Measurements from ENCODE around the gene SCAP.

Gene SCAP

GRCh38 chr3:47413751-47414150 is 62.0 kb downstream of the SCAP start:
- no peak for DNase-seq (ENCODE audit: low spot score)

DNA sequence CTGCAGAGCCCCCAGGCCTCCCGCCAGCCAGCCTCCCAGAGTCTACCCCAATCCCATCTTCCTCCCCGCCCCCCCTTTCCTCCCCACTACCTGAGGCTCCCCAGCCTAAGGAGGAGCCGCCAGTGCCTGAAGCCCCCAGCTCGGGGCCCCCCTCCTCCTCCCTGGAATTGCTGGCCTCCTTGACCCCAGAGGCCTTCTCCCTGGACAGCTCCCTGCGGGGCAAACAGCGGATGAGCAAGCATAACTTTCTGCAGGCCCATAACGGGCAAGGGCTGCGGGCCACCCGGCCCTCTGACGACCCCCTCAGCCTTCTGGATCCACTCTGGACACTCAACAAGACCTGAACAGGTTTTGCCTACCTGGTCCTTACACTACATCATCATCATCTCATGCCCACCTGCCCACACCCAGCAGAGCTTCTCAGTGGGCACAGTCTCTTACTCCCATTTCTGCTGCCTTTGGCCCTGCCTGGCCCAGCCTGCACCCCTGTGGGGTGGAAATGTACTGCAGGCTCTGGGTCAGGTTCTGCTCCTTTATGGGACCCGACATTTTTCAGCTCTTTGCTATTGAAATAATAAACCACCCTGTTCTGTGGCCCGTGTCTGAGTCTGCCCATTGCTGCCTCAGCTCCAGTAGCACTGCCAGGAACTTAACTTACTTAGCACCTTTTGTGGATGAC is 62.8 kb downstream of the SCAP start:
- DNase-seq (ENCODE audit: low spot score): no peak

DNA sequence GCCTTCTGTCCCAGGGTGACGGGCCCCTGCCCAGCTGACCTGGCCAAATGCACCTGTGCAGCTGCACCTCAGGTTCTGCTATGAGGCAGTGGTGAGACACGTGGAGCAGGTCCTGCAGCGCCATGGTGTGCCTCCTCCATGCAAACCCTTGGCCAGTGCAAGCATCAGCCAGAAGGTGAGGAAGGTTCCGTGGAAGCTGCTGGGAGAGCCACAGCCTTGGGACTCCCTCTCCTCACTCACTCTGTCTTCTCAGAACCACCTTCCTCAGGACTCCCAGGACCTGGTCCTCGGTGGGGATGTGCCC is 63.3 kb downstream of the SCAP start:
- no peak for DNase-seq (ENCODE audit: low spot score)

GRCh38 chr3:47411696-47412452 is 63.9 kb downstream of the SCAP start:
- no peak for DNase-seq (ENCODE audit: low spot score)

DNA sequence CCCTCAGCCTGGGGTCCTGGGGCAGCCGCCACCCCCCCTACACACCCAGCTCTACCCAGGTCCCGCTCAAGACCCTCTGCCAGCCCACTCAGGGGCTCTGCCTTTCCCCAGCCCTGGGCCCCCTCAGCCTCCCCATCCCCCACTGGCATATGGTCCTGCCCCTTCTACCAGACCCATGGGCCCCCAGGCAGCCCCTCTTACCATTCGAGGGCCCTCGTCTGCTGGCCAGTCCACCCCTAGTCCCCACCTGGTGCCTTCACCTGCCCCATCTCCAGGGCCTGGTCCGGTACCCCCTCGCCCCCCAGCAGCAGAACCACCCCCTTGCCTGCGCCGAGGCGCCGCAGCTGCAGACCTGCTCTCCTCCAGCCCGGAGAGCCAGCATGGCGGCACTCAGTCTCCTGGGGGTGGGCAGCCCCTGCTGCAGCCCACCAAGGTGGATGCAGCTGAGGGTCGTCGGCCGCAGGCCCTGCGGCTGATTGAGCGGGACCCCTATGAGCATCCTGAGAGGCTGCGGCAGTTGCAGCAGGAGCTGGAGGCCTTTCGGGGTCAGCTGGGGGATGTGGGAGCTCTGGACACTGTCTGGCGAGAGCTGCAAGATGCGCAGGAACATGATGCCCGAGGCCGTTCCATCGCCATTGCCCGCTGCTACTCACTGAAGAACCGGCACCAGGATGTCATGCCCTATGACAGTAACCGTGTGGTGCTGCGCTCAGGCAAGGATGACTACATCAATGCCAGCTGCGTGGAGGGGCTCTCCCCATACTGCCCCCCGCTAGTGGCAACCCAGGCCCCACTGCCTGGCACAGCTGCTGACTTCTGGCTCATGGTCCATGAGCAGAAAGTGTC is 64.7 kb downstream of the SCAP start:
- no peak for DNase-seq (ENCODE audit: low spot score)

GRCh38 chr3:47410417-47410720 is 65.4 kb downstream of the SCAP start:
- no peak for DNase-seq (ENCODE audit: low spot score)

DNA sequence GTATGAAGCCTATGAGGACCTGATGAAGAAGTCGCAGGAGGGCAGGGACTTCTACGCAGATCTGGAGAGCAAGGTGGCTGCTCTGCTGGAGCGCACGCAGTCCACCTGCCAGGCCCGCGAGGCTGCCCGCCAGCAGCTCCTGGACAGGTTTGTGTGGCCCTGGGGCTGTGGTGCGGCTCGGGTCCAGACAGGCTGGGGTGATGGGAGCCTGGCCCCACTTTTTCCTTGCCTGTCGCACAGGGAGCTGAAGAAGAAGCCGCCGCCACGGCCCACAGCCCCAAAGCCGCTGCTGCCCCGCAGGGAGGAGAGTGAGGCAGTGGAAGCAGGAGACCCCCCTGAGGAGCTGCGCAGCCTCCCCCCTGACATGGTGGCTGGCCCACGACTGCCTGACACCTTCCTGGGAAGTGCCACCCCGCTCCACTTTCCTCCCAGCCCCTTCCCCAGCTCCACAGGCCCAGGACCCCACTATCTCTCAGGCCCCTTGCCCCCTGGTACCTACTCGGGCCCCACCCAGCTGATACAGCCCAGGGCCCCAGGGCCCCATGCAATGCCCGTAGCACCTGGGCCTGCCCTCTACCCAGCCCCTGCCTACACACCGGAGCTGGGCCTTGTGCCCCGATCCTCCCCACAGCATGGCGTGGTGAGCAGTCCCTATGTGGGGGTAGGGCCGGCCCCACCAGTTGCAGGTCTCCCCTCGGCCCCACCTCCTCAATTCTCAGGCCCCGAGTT is 65.9 kb downstream of the SCAP start:
- no peak for DNase-seq (ENCODE audit: low spot score)

DNA sequence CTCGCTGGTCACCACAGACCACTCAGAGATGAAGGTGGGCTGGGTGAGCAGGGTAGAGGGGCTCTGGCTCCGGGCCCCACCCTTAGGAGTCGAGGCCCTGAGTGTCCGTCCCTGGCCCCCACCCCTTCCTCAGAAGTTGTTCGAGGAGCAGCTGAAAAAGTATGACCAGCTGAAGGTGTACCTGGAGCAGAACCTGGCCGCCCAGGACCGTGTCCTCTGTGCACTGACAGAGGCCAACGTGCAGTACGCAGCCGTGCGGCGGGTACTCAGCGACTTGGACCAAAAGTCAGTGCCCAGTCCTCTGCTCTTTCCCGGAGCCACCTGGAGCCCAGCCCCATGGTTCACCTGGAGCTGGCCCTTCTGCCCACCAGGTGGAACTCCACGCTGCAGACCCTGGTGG is 66.5 kb downstream of the SCAP start:
- no peak for DNase-seq (ENCODE audit: low spot score)

- no peak for DNase-seq (ENCODE audit: low spot score)
These were observed 66.9 kb downstream of the SCAP start for GRCh38 chr3:47408839-47409229.

DNA sequence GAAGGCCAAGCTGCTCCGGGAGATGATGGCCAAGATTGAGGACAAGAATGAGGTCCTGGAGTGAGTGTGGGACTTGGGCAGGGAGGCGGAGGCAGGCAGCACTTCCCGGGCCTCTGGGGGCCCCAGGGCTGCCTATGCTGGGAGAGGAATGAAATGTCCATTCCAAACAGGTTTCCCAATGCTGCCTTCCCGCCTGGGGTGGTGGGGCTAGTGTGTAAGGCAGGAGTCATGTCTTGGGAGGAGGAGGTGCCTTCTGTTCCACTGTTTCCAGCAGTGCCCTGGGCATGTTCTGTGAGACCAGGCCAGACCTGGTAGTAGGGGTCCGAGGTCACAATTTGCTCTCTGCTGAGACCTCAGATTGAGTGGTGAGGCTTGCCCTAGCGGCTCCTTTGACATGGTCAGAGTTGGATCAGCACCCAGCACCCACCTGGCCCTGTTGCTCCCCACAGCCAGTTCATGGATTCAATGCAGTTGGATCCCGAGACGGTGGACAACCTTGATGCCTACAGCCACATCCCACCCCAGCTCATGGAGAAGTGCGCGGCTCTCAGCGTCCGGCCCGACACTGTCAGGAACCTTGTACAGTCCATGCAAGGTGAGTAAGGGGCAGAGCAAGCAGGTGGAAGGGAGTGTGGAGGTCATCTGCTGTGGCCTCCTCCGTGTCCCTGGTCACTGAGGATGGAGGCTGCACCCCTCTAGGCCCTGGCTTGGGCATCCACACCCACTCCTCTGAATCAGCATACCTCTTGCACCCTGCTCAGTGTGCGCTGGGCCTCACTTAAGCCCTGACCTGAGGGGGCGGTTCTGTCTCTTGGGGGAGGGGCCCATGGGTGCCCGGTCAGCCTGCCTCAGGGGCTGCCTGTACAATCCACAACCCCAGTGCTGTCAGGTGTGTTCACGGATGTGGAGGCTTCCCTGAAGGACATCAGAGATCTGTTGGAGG is 67.6 kb downstream of the SCAP start:
- no peak for DNase-seq (ENCODE audit: low spot score)

- no peak for DNase-seq (ENCODE audit: low spot score)
These were observed 68.5 kb downstream of the SCAP start for GRCh38 chr3:47407237-47407636.

DNA sequence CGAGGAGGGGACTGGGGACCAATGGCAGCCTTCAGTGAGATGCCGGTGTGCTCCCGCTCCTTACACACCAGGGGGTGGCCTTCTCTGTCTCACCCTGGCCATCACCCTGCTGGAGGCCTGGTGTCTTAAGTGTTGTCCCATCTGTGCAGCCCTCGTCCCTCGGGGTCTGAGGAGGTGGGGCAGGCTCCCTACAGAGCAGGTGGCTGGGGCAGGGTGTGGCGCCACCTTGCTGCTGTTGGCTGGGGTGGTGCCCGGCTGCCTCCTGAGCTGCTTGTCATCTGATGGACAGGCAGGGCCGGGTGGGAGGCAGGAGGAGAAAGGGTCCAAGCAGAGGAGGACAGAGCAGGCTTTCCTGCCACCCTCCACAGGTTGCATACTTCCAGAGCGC is 69.0 kb downstream of the SCAP start:
- DNase-seq (ENCODE audit: low spot score): no peak

DNA sequence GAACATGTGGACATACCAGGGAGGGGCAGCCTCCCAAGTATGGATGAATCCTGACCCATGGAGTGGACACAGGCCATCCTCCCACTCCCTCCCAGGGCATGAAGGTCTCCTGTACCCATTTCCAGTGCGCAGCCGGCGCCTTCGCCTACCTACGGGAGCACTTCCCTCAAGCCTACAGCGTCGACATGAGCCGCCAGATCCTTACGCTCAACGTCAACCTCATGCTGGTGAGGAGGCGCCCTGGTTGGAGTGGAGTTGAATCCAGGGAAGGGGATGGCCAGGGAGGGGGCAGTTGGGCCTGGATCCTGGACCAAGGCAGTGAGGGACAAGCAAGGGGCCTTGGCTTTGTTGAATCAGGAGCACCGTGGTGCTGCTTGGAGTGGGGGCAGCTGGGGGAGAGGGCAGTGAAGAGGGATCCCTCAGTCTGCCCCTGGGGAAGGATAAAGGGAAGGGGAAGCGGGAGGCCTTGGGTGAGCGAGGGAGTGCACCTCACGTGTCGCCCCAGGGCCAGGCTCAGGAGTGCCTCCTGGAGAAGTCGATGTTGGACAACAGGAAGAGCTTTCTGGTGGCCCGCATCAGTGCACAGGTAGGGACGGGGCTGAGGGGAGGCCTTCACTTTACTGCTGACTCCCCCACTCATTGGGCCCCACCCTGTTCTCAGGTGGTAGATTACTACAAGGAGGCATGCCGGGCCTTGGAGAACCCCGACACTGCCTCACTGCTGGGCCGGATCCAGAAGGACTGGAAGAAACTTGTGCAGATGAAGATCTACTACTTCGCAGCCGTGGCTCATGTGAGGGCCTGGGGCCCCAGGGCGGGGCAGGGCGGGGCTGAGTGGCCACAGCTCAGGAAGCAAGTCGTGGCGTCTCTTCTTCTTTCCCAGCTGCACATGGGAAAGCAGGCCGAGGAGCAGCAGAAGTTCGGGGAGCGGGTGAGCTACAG is 69.7 kb downstream of the SCAP start:
- no peak for DNase-seq (ENCODE audit: low spot score)

DNA sequence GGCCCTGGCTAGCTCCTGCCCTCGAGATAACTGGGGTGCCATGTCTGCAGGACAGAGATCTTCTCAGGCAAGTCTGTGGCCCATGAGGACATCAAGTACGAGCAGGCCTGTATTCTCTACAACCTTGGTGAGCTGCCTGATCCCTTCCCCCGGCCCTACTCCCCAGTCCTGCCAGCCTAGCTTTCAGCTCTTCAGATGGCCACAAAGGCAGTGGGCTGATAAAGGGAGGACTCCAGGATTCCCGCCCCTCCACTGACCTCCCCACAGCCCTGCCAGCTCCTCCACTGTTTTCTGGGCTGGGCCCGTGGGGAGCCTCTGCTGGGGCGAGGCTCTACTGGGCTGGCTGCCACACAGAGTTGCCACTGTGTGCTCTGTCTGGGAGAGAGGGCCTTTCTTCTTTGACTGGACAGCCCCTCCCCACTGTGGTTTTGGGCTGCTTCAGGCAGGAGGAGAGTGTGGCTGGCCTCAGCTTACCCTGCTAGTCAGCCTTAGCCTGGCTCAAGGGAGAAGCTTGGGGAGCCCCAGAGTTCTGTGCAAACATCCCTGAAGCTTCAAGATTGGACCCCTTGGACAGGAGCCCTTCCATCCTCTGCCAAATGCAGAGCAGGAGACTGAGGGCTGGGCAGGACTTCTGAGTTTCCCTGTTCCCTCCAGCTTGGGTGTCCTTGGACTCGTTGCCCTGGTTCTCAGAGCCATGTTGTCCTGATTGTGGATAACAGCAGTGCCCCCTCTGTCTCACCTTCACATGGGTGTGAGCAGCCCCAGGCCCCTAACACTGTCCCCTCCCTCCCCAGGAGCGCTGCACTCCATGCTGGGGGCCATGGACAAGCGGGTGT is 70.6 kb downstream of the SCAP start:
- peak; percentile 84 for DNase-seq (ENCODE audit: low spot score)

GRCh38 chr3:47404431-47404876 is 71.3 kb downstream of the SCAP start:
- no peak for DNase-seq (ENCODE audit: low spot score)

DNA sequence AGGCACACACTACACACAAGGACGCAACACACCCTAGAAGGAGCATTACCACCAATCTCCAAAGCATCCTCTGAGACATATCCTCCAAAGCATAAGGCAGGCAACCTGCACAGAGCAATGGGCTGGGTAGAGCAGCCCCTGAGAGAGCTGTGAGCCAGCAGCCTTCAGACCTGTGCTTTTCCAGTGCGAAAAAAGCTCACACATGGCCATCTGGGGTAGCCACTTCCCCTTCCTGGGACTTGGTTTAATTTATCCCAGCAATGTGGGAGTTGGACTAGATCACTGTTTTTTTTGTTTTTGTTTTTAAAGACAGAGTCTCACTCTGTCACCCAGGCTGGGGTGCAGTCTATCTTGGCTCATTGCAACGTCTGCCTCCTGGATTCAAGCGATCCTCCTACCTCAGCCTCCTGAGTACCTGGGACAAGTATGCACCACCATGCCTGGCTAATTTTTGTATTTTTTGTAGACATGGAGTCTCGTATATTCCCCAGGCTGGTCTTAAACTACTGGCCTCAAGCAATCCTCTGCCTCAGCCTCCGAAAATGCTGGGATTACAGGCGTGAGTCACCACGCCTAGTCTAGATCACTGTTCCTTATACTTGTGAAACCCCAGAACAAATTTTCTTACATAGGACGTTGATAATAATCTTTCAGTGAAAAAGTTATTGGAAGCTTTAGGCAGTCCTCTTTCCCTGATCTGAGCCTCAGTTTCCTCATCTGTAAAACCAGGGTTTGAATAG is 76.0 kb downstream of the SCAP start:
- no peak for DNase-seq (ENCODE audit: low spot score)

DNA sequence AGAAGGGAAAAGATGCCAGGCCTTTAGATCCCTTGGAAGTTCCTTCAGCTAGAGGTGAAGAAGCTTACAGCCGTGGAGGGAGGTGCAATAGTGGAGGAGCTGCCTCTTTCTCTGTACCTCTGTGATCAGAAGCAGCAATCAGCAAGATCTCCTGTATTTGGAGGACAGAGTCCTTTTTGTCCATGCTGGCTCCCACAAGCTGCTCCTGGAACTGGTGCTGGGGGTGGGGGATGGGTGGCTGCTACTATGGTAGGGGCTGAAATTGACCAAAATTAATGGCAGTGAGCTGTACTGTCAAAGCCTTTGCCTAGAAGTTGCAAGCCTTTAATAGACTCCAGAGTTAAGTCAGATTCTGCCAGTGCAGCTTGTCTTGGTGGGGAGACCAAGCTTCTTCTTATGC is 76.7 kb downstream of the SCAP start:
- DNase-seq (ENCODE audit: low spot score): no peak

GRCh38 chr3:47398228-47398627 is 77.5 kb downstream of the SCAP start:
- DNase-seq (ENCODE audit: low spot score): no peak

DNA sequence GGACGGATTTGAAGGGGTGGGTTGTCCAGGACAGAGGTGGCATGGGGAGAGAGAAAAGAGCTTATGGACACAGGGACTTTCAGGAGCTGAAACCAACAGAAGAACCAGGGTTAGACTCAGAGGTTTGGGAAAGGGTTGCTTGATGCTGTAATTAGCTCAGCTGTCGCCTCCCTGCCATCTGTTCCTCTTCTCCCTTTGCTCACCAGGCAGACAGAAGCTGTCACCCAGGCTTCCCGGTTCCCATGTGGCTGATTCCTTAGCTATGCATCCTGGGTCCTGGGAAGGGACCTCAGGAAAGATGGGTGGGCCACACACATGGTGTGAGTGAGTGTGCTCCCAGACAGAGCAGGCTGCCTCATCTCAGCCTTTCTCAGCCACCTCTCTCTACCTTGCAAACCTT is 80.9 kb downstream of the SCAP start:
- DNase-seq (ENCODE audit: low spot score): peak; percentile 10

All from GM03348 (cell line).